ENCODE data around the gene SPESP1. TPM values are rescaled to one million over a fixed set of nuclear protein-coding genes. Genes with fewer than 3 reads are reported as not detected.

Gene SPESP1
- polyA plus RNA-seq, 2 of the 4 experiments (the other 2 are of a cell fraction), result not detected

- TF ChIP-seq, protein P1, sequence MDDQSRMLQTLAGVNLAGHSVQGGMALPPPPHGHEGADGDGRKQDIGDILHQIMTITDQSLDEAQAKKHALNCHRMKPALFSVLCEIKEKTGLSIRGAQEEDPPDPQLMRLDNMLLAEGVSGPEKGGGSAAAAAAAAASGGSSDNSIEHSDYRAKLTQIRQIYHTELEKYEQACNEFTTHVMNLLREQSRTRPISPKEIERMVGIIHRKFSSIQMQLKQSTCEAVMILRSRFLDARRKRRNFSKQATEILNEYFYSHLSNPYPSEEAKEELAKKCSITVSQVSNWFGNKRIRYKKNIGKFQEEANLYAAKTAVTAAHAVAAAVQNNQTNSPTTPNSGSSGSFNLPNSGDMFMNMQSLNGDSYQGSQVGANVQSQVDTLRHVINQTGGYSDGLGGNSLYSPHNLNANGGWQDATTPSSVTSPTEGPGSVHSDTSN (IDR thresholded peaks at IDR 0.05), result no peak
- no peak for TF ChIP-seq EHF (CRISPR knock-in tag; IDR thresholded peaks at IDR 0.05)
- TF ChIP-seq, protein P2, sequence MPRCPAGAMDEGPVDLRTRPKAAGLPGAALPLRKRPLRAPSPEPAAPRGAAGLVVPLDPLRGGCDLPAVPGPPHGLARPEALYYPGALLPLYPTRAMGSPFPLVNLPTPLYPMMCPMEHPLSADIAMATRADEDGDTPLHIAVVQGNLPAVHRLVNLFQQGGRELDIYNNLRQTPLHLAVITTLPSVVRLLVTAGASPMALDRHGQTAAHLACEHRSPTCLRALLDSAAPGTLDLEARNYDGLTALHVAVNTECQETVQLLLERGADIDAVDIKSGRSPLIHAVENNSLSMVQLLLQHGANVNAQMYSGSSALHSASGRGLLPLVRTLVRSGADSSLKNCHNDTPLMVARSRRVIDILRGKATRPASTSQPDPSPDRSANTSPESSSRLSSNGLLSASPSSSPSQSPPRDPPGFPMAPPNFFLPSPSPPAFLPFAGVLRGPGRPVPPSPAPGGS (IDR thresholded peaks at IDR 0.05), result no peak
Measured at GRCh38 chr15:68989541-68990230, 59.4 kb downstream of the SPESP1 start (continued).

DNA sequence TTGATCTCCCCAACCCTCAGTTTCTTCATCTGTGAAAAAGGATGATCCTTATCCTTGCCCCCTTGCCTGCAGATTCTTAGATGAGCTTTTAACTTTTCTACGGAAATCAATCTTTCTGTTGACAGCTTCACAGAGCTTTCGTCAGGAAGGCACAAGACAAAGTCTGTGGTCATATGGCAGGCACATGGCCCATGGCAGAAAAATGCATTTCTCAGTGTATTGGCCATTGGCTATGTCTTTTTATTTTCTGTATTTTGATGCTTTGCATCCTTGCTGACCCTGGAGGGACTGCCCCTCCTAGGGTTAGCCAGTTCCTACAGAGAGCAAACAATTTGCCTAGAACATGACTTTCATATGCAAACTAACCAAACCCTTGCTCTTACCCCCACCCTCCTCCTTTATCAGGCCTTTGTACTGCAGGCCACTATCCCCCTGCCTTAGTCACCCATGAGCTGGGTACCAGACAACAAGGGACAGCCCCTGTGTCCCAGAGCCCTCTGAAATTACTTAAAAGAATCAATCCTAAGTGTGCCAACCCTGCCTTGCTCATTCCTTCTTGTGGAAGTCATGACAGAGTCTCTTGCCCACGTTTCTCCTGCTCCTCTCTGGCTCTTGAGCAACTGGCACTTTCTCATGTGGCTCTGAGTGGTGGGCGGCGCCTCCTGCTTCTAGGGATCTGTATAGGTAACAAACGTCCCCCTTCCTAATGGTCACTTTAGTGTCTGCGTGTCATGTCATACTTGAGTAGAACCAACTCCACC lies 60.1 kb downstream of the SPESP1 start:
- Histone ChIP-seq H3K4me2 (no peak overlapping the region), H3K27ac (no peak overlapping the region), H3K4me3 (no peak overlapping the region), H3K9me3 (no peaks in the 10 kb centered on the region), H3K4me1 (no peaks in the 10 kb centered on the region)
- ChIA-PET POLR2A (no interaction called here), CTCF (interaction anchor here (1.3 to 2.3 kb wide), 5 partner anchors 10 to 66 kb away, joined by 4 to 9 read pairs (median 5); no protein-coding TSS in a partner anchor)
- DNase-seq (ENCODE audit: low read depth in 1 of 2, low spot score in 1 of 2), result no peak
- WGBS (ENCODE audit: missing lambda C conversion rate), result 57% methylated on average over 7 of the region's 7 CpGs
- no peak for FAIRE-seq
- TF ChIP-seq TP53 (CRISPR knock-in tag; IDR thresholded peaks at IDR 0.05), result no peak
- TF ChIP-seq CHD4 (IDR thresholded peaks at IDR 0.05; ENCODE audit: borderline replicate concordance), result no peak
- TF ChIP-seq CTCF (IDR thresholded peaks at IDR 0.05), result no peak
- TF ChIP-seq, protein P1 (IDR thresholded peaks at IDR 0.05), result no peak
- no peak for TF ChIP-seq FOSL2 (IDR thresholded peaks at IDR 0.05)
- TF ChIP-seq FOSL2 (CRISPR knock-in tag; IDR thresholded peaks at IDR 0.05), result no peak
- TF ChIP-seq RFX5 (IDR thresholded peaks at IDR 0.05), result no peak
- TF ChIP-seq RARB (CRISPR knock-in tag; IDR thresholded peaks at IDR 0.05), result no peak
- no peak for ATAC-seq

- ATAC-seq, result no peak
- ChIA-PET CTCF (interaction anchor here (1.3 to 2.3 kb wide), 4 partner anchors 11 to 66 kb away, joined by 4 to 9 read pairs (median 7); no protein-coding TSS in a partner anchor), POLR2A (no interaction called here)
- Histone ChIP-seq H3K4me1 (no peaks in the 10 kb centered on the region), H3K27ac (no peak overlapping the region), H3K9me3 (no peaks in the 10 kb centered on the region), H3K4me2 (no peak overlapping the region), H3K4me3 (no peak overlapping the region)
- 48% methylated on average over 5 of the region's 5 CpGs for WGBS (ENCODE audit: missing lambda C conversion rate)
- TF ChIP-seq SREBF2 (IDR thresholded peaks at IDR 0.05) (no peak), ZFP36 (IDR thresholded peaks at IDR 0.05; ENCODE audit: borderline replicate concordance, partially characterized antibody) (no peak), CTCF (IDR thresholded peaks at IDR 0.05) (no peak), EHMT2 (IDR thresholded peaks at IDR 0.05; ENCODE audit: low read depth) (no peak), NR3C1 (IDR thresholded peaks at IDR 0.05) (no peak), E2F6 (IDR thresholded peaks at IDR 0.05; ENCODE audit: borderline replicate concordance, low read depth) (no peak), MYC (IDR thresholded peaks at IDR 0.05; ENCODE audit: borderline replicate concordance, low read length) (no peak), ZC3H11A (IDR thresholded peaks at IDR 0.05) (no peak), RNF2 (IDR thresholded peaks at IDR 0.05; ENCODE audit: borderline replicate concordance, low read depth) (no peak), POLR2AphosphoS2 (conservative IDR thresholded peaks at IDR 0.05; ENCODE audit: low read length) (no peak), CHD2 (IDR thresholded peaks at IDR 0.05; ENCODE audit: low read length, partially characterized antibody) (no peak), FOXS1 (CRISPR knock-in tag; IDR thresholded peaks at IDR 0.05) (no peak)
- TF ChIP-seq, protein P3, sequence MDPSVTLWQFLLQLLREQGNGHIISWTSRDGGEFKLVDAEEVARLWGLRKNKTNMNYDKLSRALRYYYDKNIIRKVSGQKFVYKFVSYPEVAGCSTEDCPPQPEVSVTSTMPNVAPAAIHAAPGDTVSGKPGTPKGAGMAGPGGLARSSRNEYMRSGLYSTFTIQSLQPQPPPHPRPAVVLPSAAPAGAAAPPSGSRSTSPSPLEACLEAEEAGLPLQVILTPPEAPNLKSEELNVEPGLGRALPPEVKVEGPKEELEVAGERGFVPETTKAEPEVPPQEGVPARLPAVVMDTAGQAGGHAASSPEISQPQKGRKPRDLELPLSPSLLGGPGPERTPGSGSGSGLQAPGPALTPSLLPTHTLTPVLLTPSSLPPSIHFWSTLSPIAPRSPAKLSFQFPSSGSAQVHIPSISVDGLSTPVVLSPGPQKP (IDR thresholded peaks at IDR 0.05; ENCODE audit: low read depth, low read length), result no peak
- DNase-seq (ENCODE audit: low read depth in 1 of 2, low spot score in 1 of 2), result no peak
- FAIRE-seq, result no peak
Measured at GRCh38 chr15:68990992-68991500, 60.7 kb downstream of the SPESP1 start.

Data from A549 (cell line).